ENCODE data around the gene POLR2F.

- TF ChIP-seq CTCF (IDR thresholded peaks at IDR 0.05; ENCODE audit: low read depth, low read length) (no peak), EZH2phosphoT487 (IDR thresholded peaks at IDR 0.05; ENCODE audit: low read depth) (no peak)
These were observed 53.9 kb downstream of the POLR2F start for GRCh38 chr22:38007330-38007902.
